GF-D8 (cell line): Measurements from ENCODE around the gene ZNF70.

Experiments
- DNase-seq: peaks from one replicate; lab custom pipeline; 2025; lab: John Stamatoyannopoulos, UW

The ZNF70 gene

DNA sequence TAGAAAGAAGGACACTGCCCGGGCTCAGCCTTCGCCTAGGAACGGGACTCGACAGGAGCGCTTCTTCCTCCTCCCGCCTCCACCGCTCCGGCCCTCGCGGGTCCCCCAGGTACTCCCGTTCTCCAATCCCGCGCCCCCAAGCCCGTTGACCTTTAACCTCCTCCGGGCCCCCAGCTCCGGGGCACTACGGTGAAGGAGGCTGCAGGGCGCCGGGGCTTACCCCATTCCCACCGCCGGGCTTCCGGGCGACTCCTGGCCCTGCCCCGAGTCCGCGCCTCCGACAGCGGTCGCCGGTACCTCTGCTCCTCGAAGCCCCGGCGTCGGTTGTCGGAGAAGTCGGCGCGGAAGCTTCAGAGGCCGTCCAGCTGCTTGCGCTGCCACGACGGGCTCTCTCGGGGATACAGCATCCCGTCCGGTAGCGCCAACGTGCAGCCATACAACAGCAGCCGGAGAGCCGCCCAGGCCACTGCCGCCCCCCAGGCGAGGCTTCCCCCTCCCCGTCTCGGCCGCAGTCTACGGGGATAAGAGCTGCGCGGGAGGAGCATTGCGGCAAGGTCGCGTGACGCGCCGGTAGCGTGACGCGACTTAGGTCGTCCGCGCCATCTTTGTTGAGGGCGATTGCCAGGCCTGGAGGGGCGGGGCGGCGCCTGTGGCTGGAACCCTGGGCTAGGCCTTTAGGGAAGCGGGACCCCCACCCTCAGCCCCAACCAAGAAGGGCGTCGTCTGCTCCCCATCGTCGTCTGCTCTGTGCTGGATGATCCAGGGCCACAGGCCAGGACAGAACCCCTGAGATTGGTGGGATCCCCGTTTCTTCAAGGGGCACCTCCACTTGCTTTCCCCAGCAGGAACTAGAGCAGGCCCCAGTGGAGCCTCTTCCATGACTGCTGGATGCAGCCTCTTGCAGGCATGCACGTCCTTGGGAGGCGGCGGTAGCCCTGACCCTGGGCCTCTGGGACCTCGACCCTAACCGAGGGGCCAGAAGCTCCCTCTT, 33.8 kb downstream of the ZNF70 start:
- peak; percentile 57 for DNase-seq

DNA sequence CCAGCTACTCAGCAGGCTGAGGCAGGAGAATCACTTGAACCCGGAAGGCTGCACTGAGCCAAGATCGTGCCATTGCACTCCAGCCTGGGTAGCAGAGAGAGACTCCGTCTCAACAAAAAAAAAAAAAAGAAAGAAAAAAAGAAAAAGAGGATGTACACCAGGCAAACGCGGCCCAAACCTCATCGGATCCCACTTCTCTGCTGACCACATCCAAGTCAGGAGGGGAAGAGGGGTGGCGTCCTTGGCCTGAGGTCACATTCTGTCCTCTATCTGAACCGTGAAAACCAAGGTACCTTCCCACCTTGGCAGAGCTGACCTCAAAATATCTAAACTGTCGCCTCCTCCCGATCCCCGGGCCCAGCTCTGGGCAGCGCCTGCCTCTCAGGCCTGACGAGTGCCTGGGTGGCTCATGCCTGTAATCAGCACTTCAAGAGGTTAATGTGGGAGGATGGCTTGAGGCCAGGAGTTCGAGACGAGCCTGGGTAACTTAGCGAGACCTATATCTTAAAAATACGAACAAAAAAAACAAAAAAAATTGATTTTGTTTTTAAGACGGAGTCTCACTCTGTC, 35.0 kb downstream of the ZNF70 start:
- DNase-seq: no peak

DNA sequence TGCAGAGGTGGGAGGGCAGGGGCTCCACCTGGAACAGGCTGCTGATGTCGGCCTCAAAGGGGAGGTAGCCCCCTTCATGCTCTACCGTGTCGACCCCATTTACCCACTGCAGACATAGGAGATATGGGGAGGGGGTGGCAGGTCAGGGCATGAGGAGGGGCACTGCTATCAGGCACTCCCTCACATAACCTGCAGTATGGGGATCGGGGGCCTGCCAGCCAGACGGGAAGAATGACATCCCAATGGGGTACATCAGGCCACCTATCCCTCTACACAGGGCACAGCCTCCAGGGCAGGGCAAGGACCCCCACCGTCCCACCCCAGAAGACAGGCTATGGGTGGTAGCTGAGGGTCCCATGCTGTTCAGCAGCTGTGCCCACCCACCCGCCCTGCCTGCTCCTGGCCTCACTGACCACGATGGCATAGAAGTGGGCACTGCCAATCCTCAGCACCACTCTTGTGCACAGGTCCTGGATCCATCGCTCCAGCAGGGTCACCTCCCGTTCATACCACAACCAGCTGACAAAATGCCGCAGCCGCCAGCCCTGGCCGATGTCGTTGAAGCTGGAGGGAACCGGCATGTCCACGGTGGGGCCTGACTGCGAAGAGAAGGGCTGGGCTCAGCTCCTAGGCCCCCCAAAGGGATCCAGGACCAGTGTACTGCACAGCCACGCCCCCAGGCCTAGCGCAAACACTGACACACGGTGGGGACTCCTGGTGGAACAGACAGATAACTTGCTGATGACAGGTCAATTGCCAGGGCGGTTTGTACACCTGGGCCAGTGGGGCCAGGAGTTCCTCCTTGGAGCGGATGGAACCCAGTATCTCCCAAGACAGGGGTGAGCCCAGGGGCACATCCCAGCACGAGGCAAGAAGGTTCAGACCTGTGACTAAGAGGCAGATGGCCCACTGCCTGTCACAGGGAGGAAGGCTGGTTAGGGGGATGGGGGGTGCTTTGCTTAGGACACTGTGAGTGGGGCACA, 36.0 kb downstream of the ZNF70 start:
- no peak for DNase-seq

DNA sequence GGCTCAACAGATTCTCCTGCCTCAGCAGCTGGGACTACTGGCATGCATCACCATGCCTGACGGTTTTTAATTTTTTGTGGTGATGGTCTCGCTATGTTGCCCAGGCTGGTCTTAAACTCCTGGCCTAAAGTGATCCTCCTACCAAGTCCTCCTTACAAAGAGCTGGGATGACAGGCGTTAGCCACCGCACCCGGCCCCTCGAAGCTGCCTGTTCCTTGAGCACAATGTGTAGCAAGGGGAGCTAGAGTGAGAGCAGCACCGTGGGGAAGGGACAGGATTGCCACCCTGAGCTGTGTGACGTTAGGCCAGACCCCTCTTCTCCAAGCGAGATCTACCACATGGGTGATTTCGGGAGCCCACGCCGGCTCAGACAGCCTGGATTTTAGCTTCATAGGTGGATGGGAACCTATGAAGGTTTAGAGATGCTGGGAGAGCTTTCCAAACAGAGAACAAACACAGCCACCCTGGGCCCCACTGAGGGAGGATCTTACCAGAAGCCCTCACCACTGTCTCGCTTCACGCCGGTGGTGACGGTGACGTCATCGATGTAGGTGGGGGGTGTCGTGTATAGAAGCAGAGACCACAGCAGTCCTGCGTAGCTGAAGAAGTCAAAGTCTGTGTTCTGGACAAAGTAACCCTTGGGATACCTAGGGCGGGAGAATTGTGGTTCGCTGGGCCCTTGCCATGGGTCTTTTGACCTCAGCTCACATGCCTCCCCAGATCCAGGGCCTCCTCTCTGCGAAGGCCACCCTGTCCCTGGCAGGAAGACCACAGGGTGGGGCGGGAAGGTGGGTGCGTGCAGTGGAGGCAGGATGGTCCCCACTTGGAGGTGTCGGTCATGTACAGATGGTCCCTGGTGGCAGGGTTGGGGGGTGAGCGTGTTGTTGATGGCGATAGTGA, 37.0 kb downstream of the ZNF70 start:
- DNase-seq: no peak

DNA sequence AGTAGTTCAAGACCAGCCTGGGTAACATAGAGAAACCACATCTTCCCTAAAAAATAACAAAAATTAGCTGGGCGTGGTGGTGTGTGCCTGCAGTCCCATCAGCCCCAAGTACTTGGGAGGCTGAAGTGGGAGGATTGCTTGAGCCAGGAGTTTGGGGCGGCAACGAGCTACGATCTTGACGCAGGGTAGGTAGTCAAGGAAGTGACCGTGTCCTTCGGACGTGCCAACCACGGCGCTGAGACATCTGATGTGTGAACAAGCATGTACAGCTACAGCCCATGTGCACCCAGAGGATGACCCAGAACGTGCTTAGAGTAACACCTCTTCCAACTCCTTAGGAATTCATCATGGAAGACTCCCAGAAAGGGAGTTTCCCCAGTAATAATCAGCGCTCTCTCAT, 38.7 kb downstream of the ZNF70 start:
- DNase-seq: no peak

DNA sequence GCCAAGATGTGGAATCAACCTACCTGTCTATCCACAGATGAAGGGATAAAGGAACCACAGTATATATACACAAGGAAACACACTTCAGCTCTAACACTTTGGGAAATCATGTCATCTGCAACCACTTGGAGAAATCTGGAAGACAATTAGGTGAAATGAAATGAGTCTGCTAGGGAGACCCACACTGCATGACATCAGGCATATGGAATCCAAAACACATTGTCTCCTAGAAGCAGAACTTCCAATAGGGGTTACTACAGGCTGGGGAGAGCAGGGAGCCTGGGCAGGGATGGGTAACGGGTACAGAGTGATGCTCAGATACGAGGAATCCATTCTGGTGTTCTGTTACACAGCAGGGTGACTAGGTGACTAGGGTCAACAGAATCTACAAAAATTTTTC, 41.8 kb downstream of the ZNF70 start:
- no peak for DNase-seq

DNA sequence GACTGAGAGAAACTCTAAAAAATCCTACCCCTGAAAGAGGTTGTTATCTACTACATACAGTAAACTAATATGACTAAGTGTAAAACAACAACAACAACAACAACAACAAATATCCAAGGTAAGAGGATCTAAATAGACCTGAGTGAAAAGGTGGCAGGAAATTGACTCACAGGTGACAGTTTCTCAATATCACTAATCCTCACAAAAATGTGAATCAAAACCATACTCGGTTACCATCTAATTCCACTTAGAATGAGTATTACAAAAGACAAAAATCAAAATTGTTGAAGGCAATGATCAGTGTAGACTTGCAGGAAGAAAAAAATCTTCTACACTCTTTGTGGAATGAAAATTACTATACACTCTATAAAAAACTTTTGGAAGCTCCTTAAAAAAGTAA, 42.6 kb downstream of the ZNF70 start:
- DNase-seq: no peak

DNA sequence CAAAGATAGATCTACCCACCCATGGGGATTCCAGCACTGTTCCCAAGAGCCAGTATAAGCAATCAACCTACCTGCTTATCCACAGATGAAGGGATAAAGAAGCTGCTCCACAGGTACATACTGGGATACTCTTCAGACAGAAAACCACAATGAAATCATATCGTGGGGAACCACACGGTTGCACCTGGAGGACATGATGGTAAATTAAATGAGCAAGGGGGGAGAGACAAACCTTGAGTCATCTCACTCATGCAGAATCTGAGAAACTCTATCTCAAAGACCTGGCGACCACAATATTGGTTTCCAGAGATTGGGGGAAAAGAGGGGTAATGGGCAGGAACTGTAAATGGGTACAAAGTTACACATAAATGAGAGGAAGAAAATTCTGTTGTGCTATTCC, 45.6 kb downstream of the ZNF70 start:
- DNase-seq: no peak

DNA sequence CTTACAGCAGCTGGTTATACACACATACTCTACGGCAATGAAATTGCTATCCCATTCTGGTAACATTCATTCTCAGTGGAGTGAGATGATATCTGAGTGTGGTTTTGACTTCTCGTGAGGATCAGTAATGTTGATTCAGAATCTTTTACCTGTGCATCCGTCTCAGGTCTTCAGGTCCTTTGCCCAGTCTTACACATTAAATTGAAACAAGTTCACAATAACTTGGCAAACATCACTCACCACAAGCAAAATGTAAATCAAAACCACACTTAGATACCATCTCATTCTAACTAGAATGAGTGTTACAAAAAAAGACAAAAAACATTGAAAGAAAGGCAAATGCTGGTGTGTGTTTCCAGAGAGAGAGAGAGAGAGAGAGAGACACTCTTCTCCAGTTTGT, 46.1 kb downstream of the ZNF70 start:
- no peak for DNase-seq

DNA sequence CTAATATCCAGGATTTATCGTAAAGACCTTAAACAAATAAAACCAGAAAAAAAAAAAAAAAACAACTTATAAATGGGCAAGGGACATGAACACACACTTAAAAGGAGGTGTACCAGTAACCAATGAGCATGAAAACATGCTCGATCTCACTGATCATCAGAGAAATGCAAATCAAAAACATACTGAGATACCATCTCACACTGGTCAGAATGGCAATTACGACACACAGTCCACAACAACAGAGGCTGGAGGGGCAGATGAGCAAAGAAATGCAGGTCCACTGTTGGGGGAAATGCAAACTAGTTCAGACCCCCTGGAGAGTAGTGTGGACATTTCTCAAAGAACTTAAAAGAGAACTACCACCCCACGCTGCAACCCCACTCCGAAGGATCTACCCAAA, 46.9 kb downstream of the ZNF70 start:
- DNase-seq: no peak

DNA sequence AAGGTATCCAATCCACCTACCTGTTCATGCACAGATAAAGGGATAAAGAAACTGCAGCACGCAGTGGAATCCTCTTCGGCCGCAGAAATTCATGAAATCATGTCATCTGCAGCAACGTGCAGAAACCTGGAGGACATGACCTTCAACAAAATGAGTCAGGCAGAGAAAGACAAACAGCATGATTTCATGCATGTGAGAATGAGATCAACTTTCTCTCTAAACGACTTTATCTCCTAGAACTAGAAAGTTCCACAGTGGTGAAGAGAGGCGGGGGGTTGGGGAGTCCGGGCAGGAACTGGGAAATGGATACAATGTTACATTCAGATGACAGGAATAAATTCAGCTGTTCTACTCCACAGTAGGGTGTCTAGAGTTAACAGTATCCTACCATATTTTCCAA, 50.2 kb downstream of the ZNF70 start:
- DNase-seq: no peak

DNA sequence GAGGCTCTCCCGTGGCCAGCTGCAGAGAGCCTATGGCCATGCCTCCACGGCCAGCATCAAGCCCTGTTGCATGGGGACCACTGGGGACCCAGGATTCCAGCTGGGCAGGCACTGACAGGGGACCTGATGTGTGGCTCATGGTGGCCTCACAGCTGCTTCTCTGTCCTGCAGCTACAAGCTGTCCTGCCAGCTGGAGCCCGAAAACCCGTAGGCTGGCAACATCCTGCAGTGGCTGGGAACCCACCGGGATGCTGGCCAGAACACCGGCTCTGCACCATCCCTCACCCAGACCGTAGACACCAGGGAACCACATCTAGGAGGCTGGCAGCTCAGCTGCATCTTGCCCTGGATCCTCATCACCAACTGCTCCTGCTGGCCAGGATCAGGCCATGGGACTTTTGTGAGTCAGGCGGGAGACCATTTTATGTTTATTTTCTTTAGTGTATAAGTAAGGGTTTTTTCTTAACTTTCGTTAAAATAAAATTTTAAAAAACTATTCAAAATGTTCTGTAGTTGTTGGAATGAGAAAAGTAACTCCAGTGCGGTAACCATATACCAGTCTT, 52.2 kb downstream of the ZNF70 start:
- no peak for DNase-seq

DNA sequence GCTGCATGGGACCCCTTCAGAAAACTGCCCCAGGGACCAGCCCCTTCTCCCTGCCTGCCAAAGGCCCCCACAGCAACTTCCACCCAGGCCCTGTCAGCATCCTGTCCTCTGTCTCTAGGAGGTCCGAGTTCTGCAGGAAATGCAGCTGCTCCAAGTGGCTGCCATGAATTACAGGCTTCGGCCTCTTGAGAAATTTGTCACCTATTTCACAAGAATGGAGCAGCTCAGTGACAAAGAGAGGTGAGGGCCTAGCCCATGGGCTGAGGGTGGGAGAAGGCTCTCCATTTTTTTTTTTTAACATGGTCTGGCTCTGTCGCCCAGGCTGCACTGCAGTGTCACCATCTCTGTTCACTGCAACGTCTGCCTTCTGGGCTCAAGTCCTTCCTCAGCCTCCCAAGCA, 52.8 kb downstream of the ZNF70 start:
- DNase-seq: peak; percentile 33

DNA sequence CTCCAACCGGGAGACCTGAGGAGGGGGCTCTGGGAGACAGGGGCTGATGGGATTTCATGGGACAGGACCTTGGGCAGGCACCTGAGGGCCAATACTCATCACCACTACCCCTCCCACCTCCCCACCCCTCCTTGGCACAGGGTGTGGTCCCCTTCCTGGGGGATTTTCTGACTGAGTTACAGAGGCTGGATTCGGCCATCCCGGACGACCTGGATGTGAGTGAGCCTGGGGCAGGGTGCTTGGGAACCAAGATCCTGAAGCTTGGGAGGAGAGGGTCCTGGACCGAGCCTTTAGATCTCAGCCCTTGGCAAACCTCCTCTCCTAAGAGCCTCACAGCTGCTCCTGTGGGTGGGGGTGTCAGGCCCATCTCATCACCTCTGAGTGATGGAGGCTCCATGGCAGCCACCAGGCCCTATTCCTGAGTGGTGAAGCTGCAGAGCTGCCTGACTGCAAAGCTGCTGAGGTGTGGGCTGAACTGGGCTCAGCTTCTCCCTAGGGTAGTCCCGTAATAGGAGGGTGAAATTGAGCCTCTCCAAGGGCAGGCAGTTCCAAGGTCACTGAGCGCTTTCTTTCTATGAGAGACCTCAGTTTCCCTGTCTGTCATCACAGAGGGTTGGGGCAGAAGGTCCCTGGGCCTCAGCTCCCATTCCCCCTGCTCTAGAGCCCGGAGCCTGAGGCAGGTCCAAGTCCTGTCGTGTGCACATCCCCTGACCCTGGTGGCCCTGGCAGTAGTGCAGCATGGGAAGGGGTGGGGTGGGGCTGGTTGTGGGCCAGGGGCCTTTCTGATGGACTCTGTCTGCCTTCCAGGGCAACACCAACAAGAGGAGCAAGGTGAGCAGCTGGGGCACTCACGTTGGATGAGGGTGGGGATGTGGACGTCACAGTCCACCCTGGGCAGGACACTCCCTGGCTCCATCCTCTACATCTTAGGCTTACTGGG, 53.6 kb downstream of the ZNF70 start:
- DNase-seq: no peak

DNA sequence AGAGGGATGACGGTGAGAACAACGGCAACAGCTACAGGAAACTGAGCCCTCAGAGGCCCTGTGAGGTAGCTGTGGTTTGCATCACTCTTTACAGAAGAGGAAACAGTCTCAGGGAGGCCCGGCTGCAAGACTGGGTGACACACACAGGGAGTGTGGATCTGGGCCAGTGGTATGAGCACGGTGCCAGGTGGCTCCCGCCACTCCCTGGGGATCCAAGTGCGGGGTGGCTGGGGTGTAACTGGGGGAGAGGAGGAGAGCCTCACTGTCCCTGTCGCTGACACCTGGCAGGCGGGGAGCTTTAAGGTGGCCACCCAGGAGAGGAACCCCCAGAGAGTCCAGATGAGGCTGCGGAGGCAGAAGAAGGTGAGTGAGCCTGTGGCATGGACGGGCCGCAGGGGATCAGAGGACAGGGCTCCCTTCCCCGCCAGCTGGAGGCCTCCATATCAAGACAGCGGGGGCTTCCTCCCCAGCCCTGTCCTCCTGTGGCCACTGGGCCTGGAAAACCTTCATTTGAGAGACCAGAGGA, 54.5 kb downstream of the ZNF70 start:
- peak; percentile 92 for DNase-seq

DNA sequence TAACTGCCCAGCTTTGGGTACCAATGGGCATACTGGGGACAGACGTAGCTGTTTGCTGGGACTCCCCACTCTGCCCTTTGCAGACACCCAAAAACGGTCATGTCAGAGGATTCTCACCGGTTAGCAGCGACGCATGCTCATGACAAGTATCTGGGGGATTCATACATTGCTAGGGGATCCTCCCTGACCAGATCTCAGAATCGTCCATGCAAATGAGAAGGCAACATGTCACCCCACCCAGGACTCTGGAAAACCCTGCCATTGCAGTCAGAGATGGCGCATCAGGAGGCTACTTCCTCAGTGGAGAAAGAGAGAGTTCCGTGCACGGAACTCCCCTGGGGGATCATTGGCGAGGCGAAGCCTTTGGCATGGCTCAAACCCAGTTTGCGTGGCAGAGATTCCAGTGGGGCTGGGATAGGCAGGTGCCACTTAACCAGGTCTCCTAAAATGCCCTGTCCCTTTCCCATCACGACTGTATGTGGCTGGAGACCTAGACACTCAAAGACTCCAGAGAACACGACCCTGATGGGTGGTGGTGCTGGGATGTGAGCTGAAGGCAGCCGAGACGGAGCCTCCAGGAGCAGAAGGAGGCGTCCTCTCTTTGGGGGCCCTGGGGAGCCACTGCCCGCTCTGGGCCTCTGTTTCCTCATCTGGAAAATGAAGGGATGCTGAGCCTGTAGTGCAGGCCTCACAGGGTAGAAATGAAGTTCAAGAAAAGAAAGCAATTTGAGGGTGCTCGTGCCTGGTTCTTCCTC, 55.2 kb downstream of the ZNF70 start:
- DNase-seq: no peak

DNA sequence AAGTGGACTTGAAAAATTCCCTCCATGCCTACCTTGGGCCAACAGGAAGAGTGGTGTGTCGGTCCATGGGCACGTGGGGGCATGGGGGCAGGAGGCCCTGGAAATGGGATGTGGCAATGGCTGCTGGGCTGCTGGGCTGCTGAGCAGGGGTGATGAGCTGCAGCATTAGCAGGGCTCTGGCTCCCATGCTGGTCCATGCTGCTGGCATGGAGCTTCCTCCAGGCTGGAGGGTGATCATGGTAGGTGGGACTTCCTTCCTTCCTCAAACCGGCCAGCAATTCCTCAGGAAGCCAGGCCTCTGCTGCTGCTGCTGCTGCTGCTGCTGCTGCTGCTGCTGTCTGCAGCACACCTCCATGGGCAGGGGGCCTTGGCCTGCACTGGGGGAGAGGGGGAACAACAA, 55.8 kb downstream of the ZNF70 start:
- DNase-seq: no peak

DNA sequence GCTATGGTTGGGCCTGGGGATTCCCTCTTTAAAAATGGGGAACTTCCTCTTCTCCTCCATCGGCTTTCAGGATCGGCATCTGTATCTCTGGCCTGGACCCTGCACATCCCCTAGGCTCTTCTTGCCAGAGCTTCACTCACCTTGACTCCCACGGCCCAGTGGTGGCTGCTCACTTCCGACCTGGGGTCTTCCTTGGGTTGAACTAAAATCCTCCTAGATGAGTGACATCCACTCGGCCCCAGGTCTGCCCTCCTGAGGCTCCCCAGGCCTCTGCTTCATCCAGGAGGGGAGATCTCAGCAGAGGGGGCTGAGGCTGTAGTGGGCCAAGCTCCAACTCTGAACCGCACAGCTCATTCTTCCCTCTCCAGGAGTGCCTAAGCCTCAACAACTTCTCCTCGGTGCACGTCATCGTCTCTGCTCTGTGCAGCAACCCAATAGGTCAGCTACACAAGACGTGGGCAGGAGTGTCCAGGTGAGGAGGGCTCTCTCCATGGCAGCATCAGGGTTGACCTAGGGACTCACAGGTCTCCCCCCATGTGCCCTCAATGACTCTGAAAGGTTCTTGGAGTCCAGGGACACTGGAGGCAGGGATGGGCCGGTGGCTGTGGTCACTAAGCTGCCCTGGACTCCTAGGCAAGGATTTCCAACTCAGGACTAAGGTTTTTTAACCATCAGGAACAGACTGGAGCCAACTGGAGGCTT, 56.8 kb downstream of the ZNF70 start:
- no peak for DNase-seq
